ENCODE results near the gene TSEN34. TPM values are rescaled to one million over a fixed set of nuclear protein-coding genes. Genes with fewer than 3 reads are reported as not detected.
A peak's percentile ranks its signal among the peaks of the same experiment; 100 is the strongest.
"Not testable (repeated sequence)": the region's sequence is repeated elsewhere in the genome, so short reads cannot be mapped to it uniquely, and the experiment has no call there.

The TSEN34 gene
- total RNA-seq, 2 donors from 2014 or later = 14.3 to 16.7 TPM

DNA sequence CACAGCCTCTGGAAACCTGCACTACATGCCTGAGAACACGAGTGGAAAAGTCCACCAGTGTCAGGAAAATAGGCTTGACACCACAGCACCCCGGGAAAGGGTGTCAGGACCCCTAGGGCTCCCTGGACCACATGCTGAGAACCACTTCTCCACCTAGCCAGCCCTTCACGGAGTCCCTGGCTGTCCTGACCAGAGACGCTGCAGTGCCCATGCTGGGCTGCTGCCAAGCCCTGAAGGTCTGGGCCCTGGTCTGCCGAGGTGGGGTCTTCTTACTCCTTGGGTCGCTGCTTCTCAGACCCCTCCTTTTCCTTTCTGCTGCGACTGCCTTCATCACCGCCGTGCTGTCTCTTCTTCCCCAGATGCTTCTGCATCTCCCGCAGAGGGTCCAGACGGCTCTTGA, 34.6 kb upstream of the TSEN34 start:
- Mint-ChIP-seq H3K36me3 (ENCODE audit: low read depth) (peaks cover 75% of the 10 kb centered on the region), H3K27ac (no peak overlapping the region), H3K9me3 (no peaks in the 10 kb centered on the region), H3K4me1 (peaks cover 13% of the 10 kb centered on the region), H3K27me3 (no peaks in the 10 kb centered on the region), H3K4me3 (no peak overlapping the region)
- ATAC-seq (replicated peaks) = no peak

DNA sequence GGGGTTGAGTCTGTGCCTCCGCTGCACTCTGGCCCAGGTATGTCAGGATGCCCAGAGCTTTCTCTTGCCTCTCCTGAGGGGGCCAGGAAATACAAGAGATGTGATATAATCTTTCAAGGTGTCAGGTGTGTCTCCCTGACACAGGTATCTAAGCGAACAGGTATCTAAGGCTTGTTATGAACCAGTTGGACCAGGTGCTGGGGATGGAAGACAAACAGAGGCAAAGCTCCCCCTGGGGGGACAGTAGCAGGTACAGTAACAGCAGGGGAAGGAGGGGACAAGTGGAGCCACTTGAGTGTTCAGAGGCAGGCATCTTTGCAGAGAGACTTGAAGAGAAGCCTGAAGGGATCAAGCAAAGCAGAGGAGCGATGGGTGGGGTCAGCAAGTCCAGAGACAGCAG, 34.2 kb upstream of the TSEN34 start:
- peaks cover 13% of the 10 kb centered on the region for H3K4me1 Mint-ChIP-seq
- H3K27ac Mint-ChIP-seq = no peak overlapping the region
- no peak overlapping the region for H3K4me3 Mint-ChIP-seq
- no peaks in the 10 kb centered on the region for H3K27me3 Mint-ChIP-seq
- peaks cover 70% of the 10 kb centered on the region for H3K36me3 Mint-ChIP-seq (ENCODE audit: low read depth)
- ATAC-seq (replicated peaks) = no peak
- H3K9me3 Mint-ChIP-seq = no peaks in the 10 kb centered on the region

DNA sequence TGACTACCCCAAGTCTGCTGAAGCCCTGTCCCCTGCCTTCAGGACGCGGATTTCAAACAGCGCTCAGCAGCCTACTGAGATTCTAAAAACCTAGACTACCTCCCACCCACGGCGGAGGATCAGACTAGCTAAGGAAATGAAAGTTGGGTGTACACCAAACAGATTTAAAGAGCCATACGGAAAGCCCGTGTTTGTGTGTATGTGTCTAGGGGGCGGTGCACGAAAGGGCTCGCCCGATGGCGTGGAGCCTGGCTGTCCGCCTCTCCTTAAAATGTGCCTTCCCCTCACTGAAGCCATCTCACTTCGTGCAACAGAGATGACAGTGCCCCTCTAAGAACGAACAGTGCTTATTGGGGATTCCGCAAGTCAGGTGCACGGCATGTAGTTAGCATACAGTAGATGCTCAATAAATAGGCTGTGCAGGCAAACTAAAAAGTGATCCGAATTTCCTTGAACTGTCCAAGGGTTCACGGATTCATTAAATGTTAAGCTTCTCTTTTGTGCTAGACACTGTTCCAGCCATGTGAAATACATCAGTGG, 32.2 kb upstream of the TSEN34 start:
- Mint-ChIP-seq H3K9me3 (no peaks in the 10 kb centered on the region), H3K36me3 (ENCODE audit: low read depth) (peaks cover 52% of the 10 kb centered on the region), H3K4me3 (peak overlapping the region; percentile 95), H3K27me3 (no peaks in the 10 kb centered on the region), H3K27ac (peak overlapping the region; percentile 97), H3K4me1 (peaks cover 22% of the 10 kb centered on the region)
- ATAC-seq (replicated peaks) = no peak

DNA sequence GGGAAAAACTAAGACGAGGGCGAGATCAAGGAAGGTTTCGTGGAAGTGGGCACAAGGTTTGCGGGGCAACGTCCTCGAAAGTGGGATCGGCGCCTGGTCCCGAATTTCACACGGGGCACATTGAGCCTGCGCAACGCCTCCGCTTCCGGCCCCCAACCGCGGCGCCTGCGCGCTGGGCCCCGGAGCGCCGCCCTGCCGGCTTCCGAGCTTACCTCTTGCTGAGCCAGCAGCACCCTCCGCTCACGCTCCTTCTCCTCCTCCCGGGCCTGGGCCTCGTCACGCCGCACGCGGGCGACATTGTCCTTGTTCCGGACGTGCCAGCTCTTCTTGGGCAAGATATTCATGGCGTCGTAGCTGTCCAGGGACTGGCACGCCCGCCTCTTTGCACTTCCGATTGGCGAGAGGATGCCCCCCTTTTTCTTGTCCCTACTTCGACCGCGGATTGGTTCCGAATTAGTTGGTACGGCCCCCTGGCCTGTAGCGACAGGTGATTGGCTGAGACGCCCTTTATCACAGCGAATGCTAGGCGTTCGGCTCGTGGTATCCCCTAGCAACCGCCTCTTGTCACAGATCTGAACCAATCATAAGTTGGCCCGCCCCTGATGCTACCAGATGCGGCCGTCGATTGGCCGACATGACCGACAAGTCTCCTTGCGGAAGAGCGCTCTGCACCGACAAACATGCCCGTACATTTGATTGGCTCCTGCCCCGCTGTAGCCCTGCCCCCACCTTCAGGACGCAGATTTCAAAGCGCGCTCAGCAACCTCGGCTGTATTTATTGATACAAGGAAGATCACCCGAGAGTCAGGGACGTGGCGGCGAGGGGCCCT, 31.5 kb upstream of the TSEN34 start, which contains the start of gene LENG1:
Gene LENG1, minus strand, starts transcription at position 370 of the 830 bp plus-strand sequence. Its CDS starts 26 bp downstream, at position 344.
- Mint-ChIP-seq H3K36me3 (ENCODE audit: low read depth) (peaks cover 45% of the 10 kb centered on the region), H3K4me3 (peak within 1 kb of the TSS; percentile 95), H3K9me3 (no peaks in the 10 kb centered on the region), H3K4me1 (peaks cover 26% of the 10 kb centered on the region), H3K27me3 (no peaks in the 10 kb centered on the region), H3K27ac (peak within 1 kb of the TSS; percentile 97)
- ATAC-seq (replicated peaks) = peak; percentile 95

DNA sequence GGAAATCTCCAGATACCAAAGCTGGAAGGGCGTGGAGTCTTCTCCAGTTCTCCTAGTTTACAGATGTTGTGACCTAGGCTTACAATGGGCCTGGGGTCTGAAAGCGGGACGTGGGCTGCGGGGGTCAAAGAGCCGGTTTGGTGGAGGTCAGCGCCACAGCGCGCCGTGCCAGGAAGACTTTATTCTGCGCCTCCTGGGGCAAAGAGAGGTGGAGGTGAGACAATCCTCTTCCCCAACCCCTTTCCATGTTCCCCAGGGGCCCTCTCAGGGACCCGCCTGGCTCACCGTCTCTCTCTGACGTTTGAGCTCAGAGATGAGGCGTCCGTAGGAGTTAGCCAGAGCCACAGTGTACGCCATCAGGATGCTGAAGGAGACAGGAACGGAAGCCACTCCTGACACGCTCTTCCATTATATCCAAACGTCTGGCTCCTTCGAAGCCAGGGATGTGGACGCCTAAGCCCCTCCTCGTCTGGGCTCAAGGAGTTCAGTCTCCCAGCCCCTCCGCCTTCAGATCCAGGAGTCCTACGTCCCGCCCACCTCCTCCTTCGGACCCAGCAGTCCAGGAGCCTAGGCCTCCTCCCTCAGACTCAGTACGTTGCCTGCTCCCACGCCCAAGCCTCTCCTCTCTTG, 30.8 kb upstream of the TSEN34 start:
- no peaks in the 10 kb centered on the region for H3K27me3 Mint-ChIP-seq
- H3K9me3 Mint-ChIP-seq = no peaks in the 10 kb centered on the region
- ATAC-seq (replicated peaks) = no peak
- peak overlapping the region; percentile 95 for H3K4me3 Mint-ChIP-seq
- H3K27ac Mint-ChIP-seq = peak overlapping the region; percentile 97
- peaks cover 38% of the 10 kb centered on the region for H3K36me3 Mint-ChIP-seq (ENCODE audit: low read depth)
- H3K4me1 Mint-ChIP-seq = peaks cover 25% of the 10 kb centered on the region

DNA sequence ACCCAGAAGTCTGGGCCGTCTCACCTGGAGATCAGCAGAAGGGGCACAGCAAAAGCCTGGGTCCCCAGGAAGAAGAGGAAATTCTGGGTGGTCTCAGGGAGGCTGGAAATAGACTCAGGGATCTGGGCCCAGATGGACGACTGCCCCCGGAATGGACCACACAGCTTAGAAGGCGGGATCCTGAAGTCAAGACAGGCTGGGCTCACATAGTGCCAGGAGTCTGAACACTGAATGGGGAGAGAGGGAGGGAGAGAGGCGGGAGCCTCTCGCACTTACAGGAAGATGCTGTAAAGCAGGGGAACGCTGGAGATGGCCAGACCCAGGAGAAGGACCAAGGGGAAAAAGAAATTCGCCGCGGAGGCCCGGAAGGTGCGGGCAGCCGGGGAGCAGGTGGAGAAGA, 30.3 kb upstream of the TSEN34 start:
- no peaks in the 10 kb centered on the region for H3K27me3 Mint-ChIP-seq
- peak overlapping the region; percentile 97 for H3K27ac Mint-ChIP-seq
- H3K9me3 Mint-ChIP-seq = no peaks in the 10 kb centered on the region
- H3K4me3 Mint-ChIP-seq = peak overlapping the region; percentile 95
- ATAC-seq (replicated peaks) = no peak
- H3K36me3 Mint-ChIP-seq (ENCODE audit: low read depth) = peaks cover 34% of the 10 kb centered on the region
- peaks cover 25% of the 10 kb centered on the region for H3K4me1 Mint-ChIP-seq

DNA sequence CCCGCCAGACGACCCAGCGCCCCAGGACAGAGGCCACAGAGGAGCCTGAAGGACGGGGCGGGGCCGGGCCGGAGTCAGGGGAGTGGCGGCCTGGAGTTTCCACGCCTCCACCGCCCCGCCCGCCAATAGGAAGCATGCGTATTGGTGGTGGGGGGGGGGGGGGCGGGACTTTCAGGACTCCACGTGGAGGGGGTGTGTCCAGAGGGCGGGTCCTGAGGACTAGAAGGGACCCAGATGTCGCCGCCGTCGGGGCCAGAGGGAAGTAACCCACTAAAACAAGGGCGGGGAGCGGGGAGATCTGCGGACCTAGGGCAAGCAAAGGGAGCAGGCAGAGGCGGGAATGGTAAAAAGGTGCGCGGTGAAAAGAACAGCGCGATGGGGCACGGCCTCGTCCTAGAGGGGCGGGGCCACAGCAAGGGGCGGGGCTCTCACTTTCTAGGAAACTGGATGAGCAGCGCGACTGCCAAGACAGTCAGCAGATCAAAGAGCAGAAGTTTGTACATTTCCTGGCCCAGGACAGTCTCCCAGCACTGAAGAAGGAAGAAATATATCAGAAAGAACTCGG, 28.8 kb upstream of the TSEN34 start:
- Mint-ChIP-seq H3K9me3 (no peaks in the 10 kb centered on the region), H3K4me1 (peaks cover 25% of the 10 kb centered on the region), H3K27me3 (no peaks in the 10 kb centered on the region), H3K4me3 (peak overlapping the region; percentile 95), H3K36me3 (ENCODE audit: low read depth) (peaks cover 19% of the 10 kb centered on the region), H3K27ac (no peak overlapping the region)
- ATAC-seq (replicated peaks) = peak; percentile 10

DNA sequence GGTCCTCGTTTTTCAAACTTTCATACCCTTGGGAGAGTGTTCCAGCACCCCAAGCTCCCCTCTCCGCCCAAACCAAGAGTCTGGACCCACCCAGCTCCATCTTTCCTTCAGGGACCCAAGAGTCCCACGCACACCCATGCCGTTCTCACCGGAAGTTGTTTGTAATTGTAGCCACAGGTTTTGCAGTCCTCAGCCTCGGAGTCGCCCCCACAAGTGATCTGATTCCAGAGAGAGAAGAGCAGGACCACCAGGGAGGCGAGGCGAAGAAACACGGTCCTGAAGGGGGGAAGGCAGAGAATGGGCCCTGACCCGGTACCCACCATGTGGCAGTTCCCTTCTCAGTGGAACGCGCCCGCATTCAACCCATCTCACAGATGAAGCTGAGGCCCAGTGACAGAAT, 28.2 kb upstream of the TSEN34 start:
- H3K36me3 Mint-ChIP-seq (ENCODE audit: low read depth) = peaks cover 15% of the 10 kb centered on the region
- no peaks in the 10 kb centered on the region for H3K9me3 Mint-ChIP-seq
- no peak for ATAC-seq (replicated peaks)
- no peak overlapping the region for H3K27ac Mint-ChIP-seq
- H3K27me3 Mint-ChIP-seq = no peaks in the 10 kb centered on the region
- peak overlapping the region; percentile 95 for H3K4me3 Mint-ChIP-seq
- peaks cover 25% of the 10 kb centered on the region for H3K4me1 Mint-ChIP-seq

DNA sequence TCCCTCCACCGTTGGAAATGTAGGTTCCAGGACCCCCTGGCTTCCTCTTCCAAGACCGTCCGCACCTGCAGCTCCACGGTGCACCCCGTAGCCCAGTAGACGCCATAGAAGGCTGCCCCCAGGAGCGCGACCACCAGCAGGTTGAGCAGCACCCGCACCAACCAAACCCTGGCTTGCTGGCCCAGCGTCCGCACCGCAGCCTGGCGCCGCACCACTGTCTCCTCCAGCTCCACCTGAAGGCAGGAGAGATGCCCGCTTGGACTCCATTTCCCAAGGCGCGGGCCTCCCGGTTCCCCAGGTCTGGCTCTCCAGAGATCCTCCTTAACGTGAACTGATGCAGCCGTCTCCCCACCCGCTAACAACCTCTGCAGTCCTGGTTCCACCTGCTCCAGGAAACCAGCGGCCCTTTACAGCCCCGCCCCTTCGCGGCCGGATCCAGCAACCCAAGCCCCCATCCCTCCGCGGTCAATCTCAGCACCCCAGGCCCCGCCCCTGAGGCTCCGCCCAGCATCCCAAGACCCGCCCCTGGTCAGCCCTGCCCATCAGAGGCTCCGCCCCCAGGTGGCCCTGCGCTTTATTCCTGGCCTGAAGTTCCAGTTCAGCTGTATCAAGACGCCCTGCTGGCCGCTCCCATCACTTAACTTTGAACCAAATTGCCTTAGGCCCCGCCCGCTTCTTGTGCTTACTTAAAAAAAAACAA, 26.6 kb upstream of the TSEN34 start:
- peaks cover 25% of the 10 kb centered on the region for H3K4me1 Mint-ChIP-seq
- H3K27me3 Mint-ChIP-seq = no peaks in the 10 kb centered on the region
- no peaks in the 10 kb centered on the region for H3K9me3 Mint-ChIP-seq
- H3K36me3 Mint-ChIP-seq (ENCODE audit: low read depth) = peaks cover 4% of the 10 kb centered on the region
- peak overlapping the region; percentile 64 for H3K4me3 Mint-ChIP-seq
- H3K27ac Mint-ChIP-seq = no peak overlapping the region
- no peak for ATAC-seq (replicated peaks)

DNA sequence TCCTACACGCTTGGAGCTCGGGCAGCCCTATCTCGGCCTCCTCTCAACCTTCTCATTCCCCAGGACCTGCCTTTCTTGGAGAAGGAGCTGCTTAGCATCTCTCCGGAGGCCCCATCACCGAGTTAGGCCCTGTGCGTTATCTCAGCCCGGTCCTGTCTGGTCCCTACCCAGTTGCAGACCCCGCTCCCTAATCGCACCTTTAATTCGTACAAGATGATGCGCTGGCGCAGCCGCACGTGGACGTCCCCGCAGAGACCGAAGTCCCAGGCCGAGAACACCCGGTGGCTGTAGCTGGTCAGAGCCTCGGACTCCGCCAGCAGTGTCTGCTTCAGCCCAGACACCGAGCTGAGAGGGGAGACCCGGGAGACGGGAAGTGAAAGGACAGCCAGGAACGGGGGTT, 25.9 kb upstream of the TSEN34 start:
- Mint-ChIP-seq H3K27ac (no peak overlapping the region), H3K4me1 (peaks cover 25% of the 10 kb centered on the region), H3K9me3 (no peaks in the 10 kb centered on the region), H3K4me3 (no peak overlapping the region), H3K27me3 (no peaks in the 10 kb centered on the region), H3K36me3 (ENCODE audit: low read depth) (no peaks in the 10 kb centered on the region)
- no peak for ATAC-seq (replicated peaks)

DNA sequence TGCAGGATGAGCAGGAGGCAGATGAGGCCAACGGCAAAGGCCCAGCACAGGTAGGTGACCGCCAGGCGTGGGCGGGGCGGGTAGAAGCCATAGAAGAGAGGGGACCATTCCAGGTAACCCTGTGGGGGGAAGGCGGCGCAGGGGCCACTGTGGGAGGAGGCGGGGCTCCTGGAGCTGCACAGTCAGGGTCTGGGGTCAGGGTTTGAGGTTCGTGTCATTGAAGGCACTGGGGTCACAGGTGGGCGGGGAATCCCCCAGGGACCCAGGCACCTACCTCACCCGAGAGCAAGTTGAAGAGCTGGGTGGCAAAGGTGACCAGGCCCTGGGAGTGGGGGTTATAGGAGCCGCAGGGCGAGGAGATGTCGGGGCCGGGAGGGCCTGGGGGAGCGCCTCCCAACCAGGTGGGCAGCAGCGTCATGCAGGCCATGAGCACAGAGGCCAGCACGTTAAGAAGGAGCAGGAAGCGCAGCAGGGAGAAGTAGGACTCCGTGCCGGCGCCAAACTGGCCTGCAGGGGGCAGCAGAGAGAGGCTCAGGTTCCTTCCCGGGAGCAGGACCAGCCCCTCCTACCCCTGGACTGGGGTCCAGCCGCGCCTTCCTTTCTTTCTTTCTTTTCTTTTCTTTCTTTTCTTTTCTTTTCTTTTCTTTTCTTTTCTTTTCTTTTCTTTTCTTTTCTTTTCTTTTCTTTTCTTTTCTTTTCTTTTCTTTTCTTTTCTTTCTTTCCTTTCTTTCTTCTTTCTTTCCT, 22.8 kb upstream of the TSEN34 start:
- peak; percentile 93 for ATAC-seq (replicated peaks)
- H3K4me1 Mint-ChIP-seq = peaks cover 8% of the 10 kb centered on the region
- no peak overlapping the region for H3K27ac Mint-ChIP-seq
- H3K9me3 Mint-ChIP-seq = no peaks in the 10 kb centered on the region
- no peaks in the 10 kb centered on the region for H3K36me3 Mint-ChIP-seq (ENCODE audit: low read depth)
- H3K27me3 Mint-ChIP-seq = no peaks in the 10 kb centered on the region
- peak overlapping the region; percentile 25 for H3K4me3 Mint-ChIP-seq

DNA sequence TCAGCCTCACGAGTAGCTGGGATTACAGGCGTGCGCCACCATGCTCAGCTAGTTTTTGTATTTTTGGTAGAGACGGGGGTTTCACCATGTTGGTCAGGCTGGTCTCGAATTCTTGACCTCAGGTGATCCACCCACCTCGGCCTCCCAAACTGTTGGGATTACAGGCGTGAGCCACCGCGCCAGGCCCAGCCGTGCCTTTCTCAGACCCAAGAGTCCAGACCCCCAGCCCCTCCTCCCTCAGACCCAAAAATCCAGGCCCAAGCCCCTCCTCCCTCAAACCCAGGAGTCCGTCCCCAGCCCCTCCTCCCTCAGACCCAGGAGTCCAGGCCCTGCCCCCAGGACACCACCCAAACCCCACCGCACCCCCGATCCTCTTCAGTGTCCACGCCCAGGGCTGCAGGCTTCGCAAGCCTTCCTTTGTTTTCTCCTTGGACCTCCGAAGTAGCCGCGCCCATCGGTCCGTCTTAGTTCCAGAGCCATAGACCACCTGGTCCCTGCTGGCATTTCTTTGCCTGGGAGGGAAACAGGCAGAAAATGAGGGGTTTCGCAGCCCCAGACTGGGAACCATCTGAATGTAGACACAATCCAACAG, 21.9 kb upstream of the TSEN34 start:
- no peaks in the 10 kb centered on the region for H3K36me3 Mint-ChIP-seq (ENCODE audit: low read depth)
- H3K4me3 Mint-ChIP-seq = no peak overlapping the region
- no peak overlapping the region for H3K27ac Mint-ChIP-seq
- no peaks in the 10 kb centered on the region for H3K9me3 Mint-ChIP-seq
- H3K27me3 Mint-ChIP-seq = no peaks in the 10 kb centered on the region
- no peak for ATAC-seq (replicated peaks)
- peaks cover 6% of the 10 kb centered on the region for H3K4me1 Mint-ChIP-seq

DNA sequence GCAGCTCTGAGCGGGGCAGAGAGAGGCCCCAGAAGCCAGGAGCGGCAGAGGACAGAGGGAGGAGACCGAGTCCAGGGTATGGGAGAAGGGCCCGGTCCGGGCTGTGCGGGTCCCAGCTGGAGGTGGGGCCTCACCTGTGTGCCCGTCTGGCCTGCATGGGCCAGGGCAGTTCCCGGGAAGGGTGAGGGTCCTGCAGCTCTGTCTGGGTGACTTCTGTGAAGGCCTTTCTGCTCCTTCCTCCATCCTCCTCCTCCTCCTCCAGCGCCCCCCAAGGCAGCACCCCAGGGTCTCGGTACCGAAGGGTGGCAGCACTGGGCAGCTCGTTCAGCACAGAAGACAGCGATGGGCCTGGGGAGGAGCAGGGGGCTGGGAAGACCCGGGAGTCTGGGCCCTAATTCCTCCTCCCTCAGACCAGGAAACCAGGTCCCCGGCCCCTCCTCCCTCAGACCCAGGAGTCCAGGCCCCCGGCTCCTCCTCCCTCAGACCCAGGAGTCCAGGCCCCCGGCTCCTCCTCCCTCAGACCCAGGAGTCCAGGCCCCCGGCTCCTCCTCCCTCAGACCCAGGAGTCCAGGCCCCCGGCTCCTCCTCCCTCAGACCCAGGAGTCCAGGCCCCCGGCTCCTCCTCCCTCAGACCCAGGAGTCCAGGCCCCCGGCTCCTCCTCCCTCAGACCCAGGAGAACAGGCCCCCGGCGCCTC, 19.2 kb upstream of the TSEN34 start:
- not testable (repeated sequence) for H3K4me1 Mint-ChIP-seq; H3K4me3 Mint-ChIP-seq; H3K27me3 Mint-ChIP-seq; H3K9me3 Mint-ChIP-seq; ATAC-seq (replicated peaks); H3K27ac Mint-ChIP-seq
- peaks cover 12% of the 10 kb centered on the region for H3K36me3 Mint-ChIP-seq (ENCODE audit: low read depth)
